Measurements from ENCODE around the gene S100A11.

DNA sequence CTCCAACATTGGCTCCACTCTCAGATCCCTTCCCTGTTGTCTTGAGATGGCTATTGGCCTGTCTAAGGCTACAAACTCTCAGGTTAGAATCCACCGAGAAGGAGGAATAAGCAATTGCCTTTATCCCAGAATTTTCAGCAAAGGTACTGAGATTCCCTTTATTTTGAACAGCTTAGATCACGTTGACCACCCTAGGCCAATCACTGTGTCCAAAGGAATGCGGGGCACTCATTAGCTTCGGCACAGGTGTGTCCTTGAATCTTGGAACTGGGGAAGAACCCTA is 6.9 kb downstream of the S100A11 start:
- TF ChIP-seq, protein P1, sequence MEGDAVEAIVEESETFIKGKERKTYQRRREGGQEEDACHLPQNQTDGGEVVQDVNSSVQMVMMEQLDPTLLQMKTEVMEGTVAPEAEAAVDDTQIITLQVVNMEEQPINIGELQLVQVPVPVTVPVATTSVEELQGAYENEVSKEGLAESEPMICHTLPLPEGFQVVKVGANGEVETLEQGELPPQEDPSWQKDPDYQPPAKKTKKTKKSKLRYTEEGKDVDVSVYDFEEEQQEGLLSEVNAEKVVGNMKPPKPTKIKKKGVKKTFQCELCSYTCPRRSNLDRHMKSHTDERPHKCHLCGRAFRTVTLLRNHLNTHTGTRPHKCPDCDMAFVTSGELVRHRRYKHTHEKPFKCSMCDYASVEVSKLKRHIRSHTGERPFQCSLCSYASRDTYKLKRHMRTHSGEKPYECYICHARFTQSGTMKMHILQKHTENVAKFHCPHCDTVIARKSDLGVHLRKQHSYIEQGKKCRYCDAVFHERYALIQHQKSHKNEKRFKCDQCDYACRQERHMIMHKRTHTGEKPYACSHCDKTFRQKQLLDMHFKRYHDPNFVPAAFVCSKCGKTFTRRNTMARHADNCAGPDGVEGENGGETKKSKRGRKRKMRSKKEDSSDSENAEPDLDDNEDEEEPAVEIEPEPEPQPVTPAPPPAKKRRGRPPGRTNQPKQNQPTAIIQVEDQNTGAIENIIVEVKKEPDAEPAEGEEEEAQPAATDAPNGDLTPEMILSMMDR (IDR thresholded peaks at IDR 0.05), result no peak
- TF ChIP-seq EP300 (IDR thresholded peaks at IDR 0.05), result no peak
- TF ChIP-seq POLR2A (IDR thresholded peaks at IDR 0.05), result no peak

Data from suprapubic skin (tissue), 3 donors.